SK-N-SH treated with all-trans-retinoic acid at 6 μM for 48 hours (cell line): ENCODE measurements around the gene SLC16A4.

Source experiments
- ATAC-seq: fragments of 200-7000 bp; cut with Tn5 transposase; 3 replicates; pipeline ENCODE4 v1.9.1; 2020; ENCODE audit warnings: mild to moderate bottlenecking, moderate library complexity
- ARNTL ChIP-seq: fragments of 450-650 bp; formaldehyde crosslinking; IDR thresholded peaks from 2 replicates; pipeline ENCODE4 v1.5.0; 2020; ENCODE audit warnings: low read depth, mild to moderate bottlenecking, moderate library complexity, borderline replicate concordance
- ESRRG ChIP-seq: fragments of 250-450 bp; sonication (Bioruptor Pico); IDR thresholded peaks from 2 replicates; pipeline ENCODE4 v1.6.1; 2021; ENCODE audit warnings: mild to moderate bottlenecking
- ISL1 ChIP-seq: fragments of 250-450 bp; sonication (Bioruptor Pico); IDR thresholded peaks from 2 replicates; pipeline ENCODE4 v2.1.2; 2022; ENCODE audit warnings: mild to moderate bottlenecking, moderate library complexity
- OSR1 ChIP-seq: fragments of 250-450 bp; sonication (Bioruptor Pico); IDR thresholded peaks from 2 replicates; pipeline ENCODE4 v1.8.0; 2022; ENCODE audit warnings: moderate library complexity, mild to moderate bottlenecking, inconsistent platforms
- POU6F1 ChIP-seq: fragments of 250-450 bp; sonication (Bioruptor Pico); IDR thresholded peaks from 2 replicates; pipeline ENCODE4 v1.8.0; 2021; ENCODE audit warnings: low read depth, mild to moderate bottlenecking, moderate library complexity, borderline replicate concordance
- PPARA ChIP-seq: fragments of 250-450 bp; sonication (Bioruptor Pico); IDR thresholded peaks from 2 replicates; pipeline ENCODE4 v1.5.0; 2020; ENCODE audit warnings: mild to moderate bottlenecking, borderline replicate concordance
- TCF4 ChIP-seq: fragments of 250-450 bp; sonication (Bioruptor Pico); IDR thresholded peaks from 2 replicates; pipeline ENCODE4 v1.8.0; 2021; ENCODE audit warnings: mild to moderate bottlenecking, moderate library complexity, borderline replicate concordance
- TOX ChIP-seq: fragments of 250-450 bp; sonication (Bioruptor Pico); IDR thresholded peaks from 2 replicates; pipeline ENCODE4 v1.8.0; 2021; ENCODE audit warnings: mild to moderate bottlenecking, moderate library complexity, borderline replicate concordance
- TSHZ2 ChIP-seq: fragments of 250-450 bp; sonication (Bioruptor Pico); IDR thresholded peaks from 2 replicates; pipeline ENCODE4 v1.5.0; 2020; ENCODE audit warnings: mild to moderate bottlenecking, moderate library complexity
- ZC3H10 ChIP-seq: fragments of 250-450 bp; sonication (Bioruptor Pico); IDR thresholded peaks from 2 replicates; pipeline ENCODE4 v1.5.1; 2021; ENCODE audit warnings: mild to moderate bottlenecking, moderate library complexity
- ZFP30 ChIP-seq: fragments of 450-650 bp; formaldehyde crosslinking; IDR thresholded peaks from 2 replicates; pipeline ENCODE4 v1.5.0; 2022; ENCODE audit warnings: mild to moderate bottlenecking, moderate library complexity
- ZNF70 ChIP-seq: fragments of 450-650 bp; formaldehyde crosslinking; IDR thresholded peaks from 2 replicates; pipeline ENCODE4 v1.5.0; 2020; ENCODE audit warnings: mild to moderate bottlenecking, moderate library complexity
- ZNF8 ChIP-seq: fragments of 450-650 bp; formaldehyde crosslinking; IDR thresholded peaks from 2 replicates; pipeline ENCODE4 v1.5.0; 2020; ENCODE audit warnings: mild to moderate bottlenecking, moderate library complexity
- TF ChIP-seq, protein P1 (sequence below): fragments of 250-450 bp; sonication (Bioruptor Pico); IDR thresholded peaks from 2 replicates; pipeline ENCODE4 v1.8.0; 2020; ENCODE audit warnings: mild to moderate bottlenecking, moderate library complexity, borderline replicate concordance
- TF ChIP-seq, protein P2 (sequence below): fragments of 250-450 bp; sonication (Bioruptor Pico); IDR thresholded peaks from 2 replicates; pipeline ENCODE4 v1.5.1; 2021; ENCODE audit warnings: mild to moderate bottlenecking, moderate library complexity

SLC16A4 gene

DNA sequence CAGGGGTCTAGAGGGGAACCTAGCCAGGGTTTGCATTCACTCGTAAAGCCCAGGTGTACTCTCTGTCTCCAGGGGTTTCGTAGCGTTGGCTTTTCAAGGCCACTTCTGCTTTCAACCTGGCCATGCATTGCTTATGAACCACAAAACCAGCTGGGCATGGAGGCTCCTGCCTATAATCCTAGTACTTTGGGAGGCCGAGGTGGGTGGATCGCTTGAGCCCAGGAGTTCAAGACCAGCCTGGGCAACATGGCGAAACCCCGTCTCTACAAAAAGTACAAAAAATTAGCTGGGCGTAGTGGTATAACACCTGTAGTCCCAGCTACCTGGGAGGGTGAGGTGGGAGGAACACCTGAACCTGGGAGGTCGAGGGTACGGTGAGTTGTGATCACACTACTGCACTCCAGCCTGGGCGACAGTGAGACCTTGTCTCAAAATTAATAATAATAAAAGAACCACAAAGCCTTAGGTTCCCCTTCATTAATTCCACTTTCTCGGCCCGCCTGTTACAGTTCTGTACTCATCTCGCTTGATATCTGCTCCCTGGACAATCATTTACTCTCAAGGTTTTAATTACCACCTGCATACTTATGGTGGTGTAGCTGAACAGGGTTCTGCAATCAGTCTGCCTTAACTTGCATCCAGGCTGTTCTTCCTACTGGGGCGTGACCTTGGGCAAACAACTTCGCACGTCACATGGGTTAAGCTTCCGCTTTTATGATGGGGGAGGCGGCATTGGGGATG is 6.1 kb downstream of the SLC16A4 start:
- ATAC-seq, result no peak

GRCh38 chr1:110383251-110383990 is 7.4 kb downstream of the SLC16A4 start:
- no peak for ATAC-seq
- TF ChIP-seq ZNF70 (CRISPR knock-in tag), result no peak

More for the DNA sequence above, 6.1 kb downstream of the SLC16A4 start:
- TF ChIP-seq, protein P1, sequence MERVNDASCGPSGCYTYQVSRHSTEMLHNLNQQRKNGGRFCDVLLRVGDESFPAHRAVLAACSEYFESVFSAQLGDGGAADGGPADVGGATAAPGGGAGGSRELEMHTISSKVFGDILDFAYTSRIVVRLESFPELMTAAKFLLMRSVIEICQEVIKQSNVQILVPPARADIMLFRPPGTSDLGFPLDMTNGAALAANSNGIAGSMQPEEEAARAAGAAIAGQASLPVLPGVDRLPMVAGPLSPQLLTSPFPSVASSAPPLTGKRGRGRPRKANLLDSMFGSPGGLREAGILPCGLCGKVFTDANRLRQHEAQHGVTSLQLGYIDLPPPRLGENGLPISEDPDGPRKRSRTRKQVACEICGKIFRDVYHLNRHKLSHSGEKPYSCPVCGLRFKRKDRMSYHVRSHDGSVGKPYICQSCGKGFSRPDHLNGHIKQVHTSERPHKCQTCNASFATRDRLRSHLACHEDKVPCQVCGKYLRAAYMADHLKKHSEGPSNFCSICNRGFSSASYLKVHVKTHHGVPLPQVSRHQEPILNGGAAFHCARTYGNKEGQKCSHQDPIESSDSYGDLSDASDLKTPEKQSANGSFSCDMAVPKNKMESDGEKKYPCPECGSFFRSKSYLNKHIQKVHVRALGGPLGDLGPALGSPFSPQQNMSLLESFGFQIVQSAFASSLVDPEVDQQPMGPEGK (CRISPR knock-in tag), result no peak
- TF ChIP-seq ZNF70 (CRISPR knock-in tag), result no peak
- no peak for TF ChIP-seq OSR1 (CRISPR knock-in tag)
- no peak for TF ChIP-seq ARNTL (CRISPR knock-in tag)
- TF ChIP-seq, protein P2, sequence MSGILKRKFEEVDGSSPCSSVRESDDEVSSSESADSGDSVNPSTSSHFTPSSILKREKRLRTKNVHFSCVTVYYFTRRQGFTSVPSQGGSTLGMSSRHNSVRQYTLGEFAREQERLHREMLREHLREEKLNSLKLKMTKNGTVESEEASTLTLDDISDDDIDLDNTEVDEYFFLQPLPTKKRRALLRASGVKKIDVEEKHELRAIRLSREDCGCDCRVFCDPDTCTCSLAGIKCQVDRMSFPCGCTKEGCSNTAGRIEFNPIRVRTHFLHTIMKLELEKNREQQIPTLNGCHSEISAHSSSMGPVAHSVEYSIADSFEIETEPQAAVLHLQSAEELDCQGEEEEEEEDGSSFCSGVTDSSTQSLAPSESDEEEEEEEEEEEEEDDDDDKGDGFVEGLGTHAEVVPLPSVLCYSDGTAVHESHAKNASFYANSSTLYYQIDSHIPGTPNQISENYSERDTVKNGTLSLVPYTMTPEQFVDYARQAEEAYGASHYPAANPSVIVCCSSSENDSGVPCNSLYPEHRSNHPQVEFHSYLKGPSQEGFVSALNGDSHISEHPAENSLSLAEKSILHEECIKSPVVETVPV (CRISPR knock-in tag), result no peak
- TF ChIP-seq ZC3H10 (CRISPR knock-in tag), result no peak
- TF ChIP-seq ISL1 (CRISPR knock-in tag), result no peak
- TF ChIP-seq TCF4, result no peak
- TF ChIP-seq PPARA (CRISPR knock-in tag), result no peak
- no peak for TF ChIP-seq POU6F1 (CRISPR knock-in tag)
- no peak for TF ChIP-seq ZNF8
- no peak for TF ChIP-seq ESRRG (CRISPR knock-in tag)

DNA sequence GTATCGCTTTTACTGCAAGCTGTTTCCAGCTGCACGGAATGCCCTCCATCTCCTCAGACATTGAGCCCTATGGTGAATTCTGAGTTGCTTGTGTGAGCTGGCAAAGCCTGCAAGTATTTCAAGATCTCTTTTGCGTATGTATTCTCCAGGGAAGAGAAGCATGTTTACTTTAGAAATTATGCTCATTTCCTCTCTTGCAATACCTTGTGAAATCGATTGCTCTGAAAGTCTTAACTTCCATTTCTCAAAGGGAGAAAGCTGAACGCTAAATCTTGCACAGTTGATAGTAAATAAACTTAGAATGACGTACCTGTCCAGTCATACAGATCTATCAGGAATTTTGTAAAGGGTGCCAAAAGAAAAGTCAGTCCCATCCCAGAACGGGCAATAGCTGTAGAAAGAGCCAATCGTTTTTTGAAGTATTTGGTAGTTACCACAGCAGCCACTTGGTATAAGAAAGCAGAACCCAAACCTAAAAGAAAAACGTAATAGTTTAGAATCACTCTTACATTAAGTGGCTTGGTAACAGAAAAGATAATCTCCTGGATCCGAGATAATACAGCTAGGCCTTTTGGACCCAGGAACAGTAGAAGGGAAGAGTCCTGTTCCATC is 10.0 kb downstream of the SLC16A4 start:
- TF ChIP-seq, protein P2 (CRISPR knock-in tag), result no peak
- TF ChIP-seq, protein P1 (CRISPR knock-in tag), result no peak
- TF ChIP-seq OSR1 (CRISPR knock-in tag) (no peak), TSHZ2 (CRISPR knock-in tag) (no peak), ZFP30 (no peak), TOX (CRISPR knock-in tag) (no peak), ARNTL (CRISPR knock-in tag) (no peak)
- no peak for ATAC-seq
